GM21367 (cell line): ENCODE measurements around the gene ACOXL.
A peak's percentile ranks its signal among the peaks of the same experiment; 100 is the strongest.

Experiments used
- ATAC-seq: cut with Tn5 transposase; IDR thresholded peaks from one replicate; pipeline ENCODE4 v1.9.1; 2021; ENCODE audit not compliant: unreplicated experiment

The ACOXL gene

GRCh38 chr2:111099402-111099801, 367.0 kb downstream of the ACOXL start:
- no peak for ATAC-seq

- no peak for ATAC-seq
Measured at GRCh38 chr2:111100087-111100764, 367.9 kb downstream of the ACOXL start.

GRCh38 chr2:111100765-111101162, 368.4 kb downstream of the ACOXL start:
- ATAC-seq = peak; percentile 82

- ATAC-seq = no peak
Measured at GRCh38 chr2:111101592-111101991, 369.2 kb downstream of the ACOXL start.

- ATAC-seq = no peak
Measured at GRCh38 chr2:111102216-111102615, 369.8 kb downstream of the ACOXL start.

- no peak for ATAC-seq
Measured at GRCh38 chr2:111105926-111106325, 373.6 kb downstream of the ACOXL start.

GRCh38 chr2:111106706-111107105, 374.3 kb downstream of the ACOXL start:
- ATAC-seq = no peak

- ATAC-seq = no peak
Measured at GRCh38 chr2:111108745-111109271, 376.4 kb downstream of the ACOXL start.

- no peak for ATAC-seq
Measured at GRCh38 chr2:111111101-111111755, 378.9 kb downstream of the ACOXL start.

- ATAC-seq = no peak
Measured at GRCh38 chr2:111113838-111114237, 381.5 kb downstream of the ACOXL start.

GRCh38 chr2:111116011-111116746, 383.8 kb downstream of the ACOXL start:
- ATAC-seq = no peak

GRCh38 chr2:111116843-111117597, 384.6 kb downstream of the ACOXL start:
- ATAC-seq = no peak

- no peak for ATAC-seq
Measured at GRCh38 chr2:111117598-111118480, 385.5 kb downstream of the ACOXL start.

- no peak for ATAC-seq
Measured at GRCh38 chr2:111118481-111118980, 386.2 kb downstream of the ACOXL start.

GRCh38 chr2:111118981-111119821, 386.8 kb downstream of the ACOXL start:
- no peak for ATAC-seq

GRCh38 chr2:111119822-111120252, 387.5 kb downstream of the ACOXL start:
- ATAC-seq = no peak

GRCh38 chr2:111120253-111121027, 388.1 kb downstream of the ACOXL start, which contains the start of gene BCL2L11:
Gene BCL2L11 (plus strand): TSS chr2:111120914. CDS start chr2:111123746, 2,832 bp downstream.
- ATAC-seq = peak; percentile 53
